Pancreas (tissue), 10 donors: ENCODE results near the gene FZD7. TPM values are rescaled to one million over a fixed set of nuclear protein-coding genes. Genes with fewer than 3 reads are reported as not detected.

ENCODE experiments used
- ATAC-seq, 4 donors: fragments of 200-7000 bp; cut with Tn5 transposase; one replicate each; pipeline versions ENCODE4 v1.8.0 to v1.9.1; 2020; ENCODE audit warnings: mild to moderate bottlenecking in 4 of 4, moderate library complexity in 4 of 4
- DNase-seq, 6 donors: peaks; one replicate each; pipeline ENCODE4 v3.0.0-alpha.2; 2020
- FAIRE-seq: peaks from 2 replicates; lab custom pipeline; 2012; peaks lifted over from hg19 to GRCh38; lab: Jason Lieb, UNC
- H3K27ac ChIP-seq, 4 donors: fragments of 200-600 bp; sonication (generic); 1 replicate in 3 of 4; 2 replicates in 1 of 4; pipeline versions ENCODE4 v1.5.0 to v1.8.0; 2020
- H3K27me3 ChIP-seq, 4 donors: fragments of 200-600 bp; one replicate each; pipeline ENCODE4 v1.8.0; 2021
- H3K36me3 ChIP-seq, 3 donors: fragments of 200-600 bp; sonication (generic) in 1 of 3; one replicate each; pipeline versions ENCODE4 v1.5.0 to v1.8.0; 2020 to 2021
- H3K4me1 ChIP-seq, 3 donors: fragments of 200-600 bp; one replicate each; pipeline ENCODE4 v1.8.0; 2021
- H3K4me3 ChIP-seq, 4 donors: fragments of 200-600 bp; sonication (generic) in 2 of 4; one replicate each; pipeline versions ENCODE4 v1.5.0 to v1.8.0; 2020 to 2021
- H3K9me3 ChIP-seq, 4 donors: fragments of 200-600 bp; one replicate each; pipeline ENCODE4 v1.8.0; 2021
- CTCF ChIP-seq, 4 donors: fragments of 200-600 bp; sonication (generic) in 3 of 4; IDR thresholded peaks; one replicate each; pipeline versions ENCODE4 v1.5.0 to v1.8.0; 2021; ENCODE audit warnings: antibody characterized with exemption in 4 of 4
- WGBS, 2 donors: extraction: QIAGEN DNeasy Blood & Tissue Kit; methylation state at CpG; one replicate each; pipeline ENCODE4 v1.1.7; 2013; 5-methylcytosine and 5-hydroxymethylcytosine counted together
- intact Hi-C, 3 donors: fragments of 100-400 bp; cut with DNase I; formaldehyde crosslinking; loops; one replicate each; pipeline versions ENCODE4 v1.11.1 to v1.14.2; 2022
- polyA plus RNA-seq, 2 donors: library from polyadenylated mRNA; stranded (reverse); fragments of 200-250 nt; gene quantifications; one replicate each; pipeline ENCODE4 v1.2.3, GENCODE V29; 2013
- total RNA-seq, 6 donors: library from RNA; stranded (reverse); fragmentation: NEBNext Ultra II Directional in 4 of 6; extraction: Animal tissue kit (Norgen Biotek cat#: 25700) in 4 of 6; gene quantifications; one replicate each; pipeline versions ENCODE4 v1.2.1 to v1.2.4, GENCODE V29; 2021 to 2023
- donor health status: healthy with polysubstance abuse.
- donor health status: DM: no; HTN: no; CAD: no; lungs with moderate emphysema.
- donor health status: DM: no; HTN: no; CAD: no.
- donor health status: control.
- donor health status: control.
- donor health status: Bipolar disorder and iron deficiency.
- donor health status: DM: yes; HTN: yes; CAD: no.
- donor health status: DM: no; HTN: no; CAD: no.
- donor health status: DM: no; HTN: no; CAD: no.
- donor health status: DM: yes; HTN: yes; CAD: no.

FZD7 gene
- total and polyA plus RNA-seq, 8 donors = 0.53 to 5.2 (median 1.1) TPM

- no peaks in the 10 kb centered on the region for H3K9me3 ChIP-seq
- no peak for TF ChIP-seq CTCF (IDR thresholded peaks at IDR 0.05)
- no peak for FAIRE-seq
- ATAC-seq = no peak
- H3K27ac ChIP-seq = no peak overlapping the region
- intact Hi-C loops = no loop called here
- WGBS, 2 donors = 83 to 90% methylated on average over 5 of the region's 5 CpGs
- no peak overlapping the region for H3K4me3 ChIP-seq
- H3K36me3 ChIP-seq = no peaks in the 10 kb centered on the region
- H3K27me3 ChIP-seq = no peaks in the 10 kb centered on the region
- DNase-seq = no peak
- no peaks in the 10 kb centered on the region for H3K4me1 ChIP-seq
Observed at GRCh38 chr2:201986463-201986735, 47.3 kb upstream of the FZD7 start.

- Histone ChIP-seq H3K9me3 (no peaks in the 10 kb centered on the region), H3K27ac (no peak overlapping the region), H3K36me3 (no peaks in the 10 kb centered on the region), H3K4me3 (no peak overlapping the region), H3K4me1 (no peaks in the 10 kb centered on the region), H3K27me3 (no peaks in the 10 kb centered on the region)
- DNase-seq = no peak
- no peak for ATAC-seq
- FAIRE-seq = no peak
- TF ChIP-seq CTCF (IDR thresholded peaks at IDR 0.05) = no peak
- intact Hi-C loops = no loop called here
- 82 to 83% methylated on average over 2 of the region's 2 CpGs for whole genome bisulfite sequencing, 2 donors
Observed at GRCh38 chr2:201987426-201987825, 46.2 kb upstream of the FZD7 start.

GRCh38 chr2:201990069-201990468, 43.6 kb upstream of the FZD7 start:
- H3K4me1 ChIP-seq = no peaks in the 10 kb centered on the region
- WGBS, 2 donors = 88 to 98% methylated on average over 2 of the region's 2 CpGs
- no peak for TF ChIP-seq CTCF (IDR thresholded peaks at IDR 0.05)
- DNase-seq (no peak), ATAC-seq (no peak), FAIRE-seq (no peak)
- H3K27ac ChIP-seq = no peak overlapping the region
- no peak overlapping the region for H3K4me3 ChIP-seq
- no peaks in the 10 kb centered on the region for H3K27me3 ChIP-seq
- intact Hi-C loops = no loop called here
- no peaks in the 10 kb centered on the region for H3K36me3 ChIP-seq
- H3K9me3 ChIP-seq = no peaks in the 10 kb centered on the region

- FAIRE-seq (no peak), DNase-seq (no peak), ATAC-seq (no peak)
- Histone ChIP-seq H3K27ac (no peak overlapping the region), H3K9me3 (no peaks in the 10 kb centered on the region), H3K36me3 (no peaks in the 10 kb centered on the region), H3K4me1 (no peaks in the 10 kb centered on the region), H3K4me3 (no peak overlapping the region), H3K27me3 (no peaks in the 10 kb centered on the region)
- WGBS, 2 donors = 92 to 96% methylated on average over 4 of the region's 4 CpGs
- intact Hi-C loops = no loop called here
- TF ChIP-seq CTCF (IDR thresholded peaks at IDR 0.05) = no peak
Observed at GRCh38 chr2:201992960-201993359, 40.7 kb upstream of the FZD7 start.

GRCh38 chr2:201994973-201995638, 38.5 kb upstream of the FZD7 start:
- no peak for TF ChIP-seq CTCF (IDR thresholded peaks at IDR 0.05)
- Histone ChIP-seq H3K9me3 (no peaks in the 10 kb centered on the region), H3K4me3 (no peak overlapping the region), H3K27ac (no peak overlapping the region), H3K36me3 (no peaks in the 10 kb centered on the region), H3K27me3 (no peaks in the 10 kb centered on the region), H3K4me1 (no peaks in the 10 kb centered on the region)
- intact Hi-C loops = no loop called here
- DNase-seq = no peak
- WGBS, 2 donors = 85 to 90% methylated on average over 2 of the region's 2 CpGs
- no peak for FAIRE-seq
- ATAC-seq = no peak
